Fibroblast of lung (primary cell): ENCODE data around the gene IFT22. TPM values are rescaled to one million over a fixed set of nuclear protein-coding genes. Genes with fewer than 3 reads are reported as not detected.

Experiments
- DNase-seq, 2 donors: peaks; one replicate each; pipeline versions ENCODE4 v3.0.0 to v3.0.0-alpha.2; 2010; ENCODE audit warnings: low read depth in 2 of 2
- H2AFZ ChIP-seq: 2 replicates; pipeline ENCODE4 v1.5.1; 2012; ENCODE audit warnings: low read length, control low read depth, inconsistent platforms
- H3K27ac ChIP-seq: 2 replicates; pipeline ENCODE4 v1.5.1; 2011; ENCODE audit warnings: low read length, control low read depth; ENCODE audit not compliant: insufficient read depth
- H3K27me3 ChIP-seq: 2 replicates; pipeline ENCODE4 v1.5.1; 2011; ENCODE audit warnings: mild to moderate bottlenecking, low read length; ENCODE audit not compliant: control insufficient read depth, insufficient read depth
- H3K36me3 ChIP-seq: 2 replicates; pipeline ENCODE4 v1.5.1; 2011; ENCODE audit warnings: low read length; ENCODE audit not compliant: control insufficient read depth, insufficient read depth
- H3K4me1 ChIP-seq: 2 replicates; pipeline ENCODE4 v1.5.1; 2011; ENCODE audit warnings: low read length; ENCODE audit not compliant: control insufficient read depth, insufficient read depth; ENCODE audit errors: extremely low read depth
- H3K4me2 ChIP-seq: 2 replicates; pipeline ENCODE4 v1.5.1; 2011; ENCODE audit warnings: low read length, control low read depth; ENCODE audit not compliant: insufficient read depth; ENCODE audit errors: extremely low read depth
- H3K4me3 ChIP-seq, 4 experiments: fragments of 200-600 bp in 1 of 4; sonication (generic) in 1 of 4; replicated peaks in 1 of 4; 2 replicates each; pipeline ENCODE4 v1.5.1; 2011 to 2016; ENCODE audit warnings: low read length in 4 of 4, low read depth in 3 of 4, mild to moderate bottlenecking in 3 of 4, control low read depth in 2 of 4, inconsistent platforms in 1 of 4, mixed read lengths in 1 of 4; ENCODE audit not compliant: insufficient read depth in 1 of 4; ENCODE audit errors: control extremely low read depth in 1 of 4
- H3K79me2 ChIP-seq: 2 replicates; pipeline ENCODE4 v1.5.1; 2012; ENCODE audit warnings: mild to moderate bottlenecking, low read length, inconsistent platforms; ENCODE audit not compliant: control insufficient read depth, insufficient read depth
- H3K9ac ChIP-seq: 2 replicates; pipeline ENCODE4 v1.5.1; 2011; ENCODE audit warnings: mild to moderate bottlenecking, low read length, control low read depth; ENCODE audit not compliant: insufficient read depth
- H3K9me3 ChIP-seq: 2 replicates; pipeline ENCODE4 v1.5.1; 2012; ENCODE audit warnings: low read depth, low read length; ENCODE audit not compliant: control insufficient read depth, insufficient read depth
- H4K20me1 ChIP-seq: 2 replicates; pipeline ENCODE4 v1.5.1; 2011; ENCODE audit warnings: low read length; ENCODE audit not compliant: control insufficient read depth, insufficient read depth; ENCODE audit errors: extremely low read depth
- CTCF ChIP-seq, 2 donors: IDR thresholded peaks in 1 of 2; conservative IDR thresholded peaks in 1 of 2; 1 replicate in 1 of 2; 2 replicates in 1 of 2; pipeline ENCODE4 v1.5.1; 2011 to 2012; ENCODE audit warnings: low read length in 2 of 2, control low read depth in 1 of 2, inconsistent platforms in 1 of 2, low read depth in 1 of 2, mild to moderate bottlenecking in 1 of 2
- EZH2 ChIP-seq: IDR thresholded peaks from 2 replicates; pipeline ENCODE4 v1.5.1; 2012; ENCODE audit warnings: low read length, control low read depth, mild to moderate bottlenecking; ENCODE audit errors: missing control alignments
- polyA plus RNA-seq, 2 donors: library from polyadenylated mRNA; depleted of rRNA in 1 of 2; stranded (reverse) in 1 of 2; unstranded in 1 of 2; fragments of >200 nt; gene quantifications; 2 replicates each; pipeline ENCODE4 v1.2.1, GENCODE V29; 2011 to 2012; ENCODE audit warnings: missing spikeins in 1 of 2
- total RNA-seq: library from RNA; depleted of rRNA; stranded (reverse); fragments of >200 nt; gene quantifications from 2 replicates; pipeline ENCODE4 v1.2.1, GENCODE V29; 2014

IFT22 gene
- total and polyA plus RNA-seq, 2 donors (not counting 1 experiment from before 2014, with no cell fraction given): 19.8 to 34.2 TPM

- H3K27me3 ChIP-seq: peaks cover 14% of the 10 kb centered on the region
- TF ChIP-seq EZH2 (no peak), CTCF (conservative IDR thresholded peaks at IDR 0.05 in 1 of 2, IDR thresholded peaks at IDR 0.05 in 1 of 2; ENCODE audit: low read depth in 1 of 2, low read length in 2 of 2) (no peak)
- DNase-seq: no peak
- no peaks in the 10 kb centered on the region for H3K79me2 ChIP-seq
- no peaks in the 10 kb centered on the region for H3K36me3 ChIP-seq
- peak overlapping the region in 1 of 4 experiments; percentile 54 for H3K4me3 ChIP-seq
- H3K27ac ChIP-seq: no peak overlapping the region
- no peaks in the 10 kb centered on the region for H4K20me1 ChIP-seq
- H3K9ac ChIP-seq: no peak overlapping the region
- H3K4me2 ChIP-seq: peak overlapping the region; percentile 32
- no peaks in the 10 kb centered on the region for H3K9me3 ChIP-seq
- no peak overlapping the region for H2AFZ ChIP-seq
- H3K4me1 ChIP-seq: peaks cover 2% of the 10 kb centered on the region
These were observed 41.7 kb upstream of the IFT22 start for GRCh38 chr7:101363196-101363733.

- Histone ChIP-seq H3K4me3 (peak within 1 kb of the TSS in 3 of 4 experiments; percentile 19 to 54 (median 22)), H3K4me2 (peak within 1 kb of the TSS; percentile 32), H4K20me1 (no peaks in the 10 kb centered on the region), H3K27me3 (peaks cover 14% of the 10 kb centered on the region), H3K4me1 (peaks cover 2% of the 10 kb centered on the region), H3K36me3 (no peaks in the 10 kb centered on the region), H3K9ac (no peak within 1 kb of the TSS), H2AFZ (no peak within 1 kb of the TSS), H3K27ac (no peak within 1 kb of the TSS), H3K9me3 (no peaks in the 10 kb centered on the region), H3K79me2 (no peaks in the 10 kb centered on the region)
- TF ChIP-seq CTCF (conservative IDR thresholded peaks at IDR 0.05 in 1 of 2, IDR thresholded peaks at IDR 0.05 in 1 of 2; ENCODE audit: low read depth in 1 of 2, low read length in 2 of 2): no peak
- TF ChIP-seq EZH2: peak; percentile 70
- peak; percentile 6 to 27 for DNase-seq
These were observed 41.0 kb upstream of the IFT22 start, which contains the start of gene COL26A1 for GRCh38 chr7:101362334-101363195. COL26A1 (plus strand) TSS chr7:101362875; CDS start chr7:101363033, 158 bp downstream.

GRCh38 chr7:101357433-101357832, 35.8 kb upstream of the IFT22 start:
- no peak for DNase-seq
- Histone ChIP-seq H3K4me2 (no peak overlapping the region), H3K79me2 (no peaks in the 10 kb centered on the region), H3K27me3 (peaks cover 2% of the 10 kb centered on the region), H3K4me1 (no peaks in the 10 kb centered on the region), H3K9ac (no peak overlapping the region), H4K20me1 (no peaks in the 10 kb centered on the region), H3K4me3 (no peak overlapping the region), H3K36me3 (no peaks in the 10 kb centered on the region), H3K27ac (no peak overlapping the region), H2AFZ (no peak overlapping the region), H3K9me3 (no peaks in the 10 kb centered on the region)
- TF ChIP-seq EZH2 (no peak), CTCF (conservative IDR thresholded peaks at IDR 0.05 in 1 of 2, IDR thresholded peaks at IDR 0.05 in 1 of 2; ENCODE audit: low read depth in 1 of 2, low read length in 2 of 2) (no peak)
